HepG2 (cell line): ENCODE results near the gene PTPRD. TPM values are rescaled to one million over a fixed set of nuclear protein-coding genes. Genes with fewer than 3 reads are reported as not detected.

Experiments used
- ATAC-seq: fragments of 200-7000 bp; cut with Tn5 transposase; 3 replicates; pipeline ENCODE4 v1.9.1; 2020; ENCODE audit warnings: mild to moderate bottlenecking, moderate library complexity
- BruUV-seq: library from RNA; stranded (reverse); fragments of 400-500 nt; replicated peaks from 2 replicates; lab custom pipeline; 2021; lab: Mats Ljungman, UMichigan
- CTCF ChIA-PET: fragments of 300-600 bp; formaldehyde crosslinking; extraction: SDS; loops from one replicate; lab custom pipeline; 2021; ENCODE audit warnings: low total read pairs, inconsistent platforms, low intra/inter-chr PET ratio; lab: Yijun Ruan, JAX
- POLR2A ChIA-PET: fragments of 350-600 bp; sonication (Branson Sonifier 250); formaldehyde crosslinking; loops from one replicate; lab custom pipeline; 2020; ENCODE audit warnings: antibody characterized with exemption, inconsistent platforms; lab: Yijun Ruan, JAX
- DNase-seq: peaks from one replicate; pipeline ENCODE4 v3.0.0-alpha.2; 2015; ENCODE audit warnings: low spot score
- FAIRE-seq: peaks from 3 replicates; lab custom pipeline; 2011; peaks lifted over from hg19 to GRCh38; lab: Jason Lieb, UNC
- H2AFZ ChIP-seq: one replicate; pipeline ENCODE4 v1.6.1; 2011; ENCODE audit warnings: low read length, inconsistent platforms
- H3K27ac ChIP-seq: fragments of 300-600 bp; 3 replicates; pipeline ENCODE4 v1.8.0; 2011; ENCODE audit warnings: mixed run types, mild to moderate bottlenecking, mixed read lengths, low read length, inconsistent platforms; ENCODE audit not compliant: insufficient read depth; ENCODE audit errors: extremely low read length
- H3K27me3 ChIP-seq, 2 experiments: fragments of 200-600 bp in 1 of 2; 2 replicates in 1 of 2; 3 replicates in 1 of 2; pipeline versions ENCODE4 v1.6.0 to v1.8.0; 2011; ENCODE audit warnings: low read length in 2 of 2, mild to moderate bottlenecking in 2 of 2, moderate library complexity in 2 of 2, inconsistent platforms in 1 of 2; ENCODE audit not compliant: insufficient read depth in 2 of 2, control insufficient read depth in 1 of 2
- H3K36me3 ChIP-seq, 2 experiments: fragments of 200-600 bp in 1 of 2; replicated peaks in 1 of 2; 2 replicates in 1 of 2; 3 replicates in 1 of 2; pipeline versions ENCODE4 v1.5.1 to v1.8.0; 2011; ENCODE audit warnings: low read length in 2 of 2, inconsistent platforms in 1 of 2; ENCODE audit not compliant: insufficient read depth in 2 of 2, control insufficient read depth in 1 of 2
- H3K4me1 ChIP-seq: 2 replicates; pipeline ENCODE4 v1.5.1; 2012; ENCODE audit warnings: low read length, inconsistent platforms; ENCODE audit not compliant: insufficient read depth
- H3K4me2 ChIP-seq: 2 replicates; pipeline ENCODE4 v1.6.0; 2011; ENCODE audit warnings: low read depth, low read length, inconsistent platforms
- H3K4me3 ChIP-seq, 3 experiments: fragments of 200-600 bp in 1 of 3; sonication (generic), shearing (Covaris generic) in 1 of 3; replicated peaks in 1 of 3; 2 replicates each; pipeline ENCODE4 v1.5.1; 2011 to 2016; ENCODE audit warnings: low read length in 3 of 3, inconsistent platforms in 2 of 3, low read depth in 2 of 3, mild to moderate bottlenecking in 2 of 3, control low read depth in 1 of 3, mixed read lengths in 1 of 3; ENCODE audit not compliant: insufficient read depth in 1 of 3
- H3K79me2 ChIP-seq: one replicate; pipeline ENCODE4 v1.6.1; 2011; ENCODE audit warnings: low read length, inconsistent platforms; ENCODE audit not compliant: insufficient read depth
- H3K9ac ChIP-seq: 2 replicates; pipeline ENCODE4 v1.6.0; 2011; ENCODE audit warnings: mild to moderate bottlenecking, low read depth, low read length, inconsistent platforms; ENCODE audit not compliant: insufficient read depth
- H3K9me3 ChIP-seq: 2 replicates; pipeline ENCODE4 v1.5.1; 2012; ENCODE audit warnings: mild to moderate bottlenecking, low read length
- H4K20me1 ChIP-seq: 2 replicates; pipeline ENCODE4 v1.6.0; 2011; ENCODE audit warnings: inconsistent platforms, mild to moderate bottlenecking, low read length, moderate library complexity; ENCODE audit not compliant: insufficient read depth
- CREM ChIP-seq, 2 experiments: sonication (generic) in 1 of 2; formaldehyde crosslinking in 1 of 2; IDR thresholded peaks; 2 replicates each; pipeline versions ENCODE4 v1.4.0 to v1.6.1; 2016 to 2020; ENCODE audit warnings: antibody characterized with exemption in 1 of 2, mild to moderate bottlenecking in 1 of 2, missing genetic modification reagents in 1 of 2
- EED ChIP-seq: sonication (generic); formaldehyde crosslinking; IDR thresholded peaks from 2 replicates; pipeline ENCODE4 v1.5.0; 2020; ENCODE audit warnings: mild to moderate bottlenecking, missing genetic modification reagents
- MYPOP ChIP-seq: sonication (generic); formaldehyde crosslinking; IDR thresholded peaks from 2 replicates; pipeline ENCODE4 v1.8.1; 2023; ENCODE audit warnings: mild to moderate bottlenecking, moderate library complexity, missing genetic modification reagents
- NFKBIZ ChIP-seq: IDR thresholded peaks from 2 replicates; pipeline ENCODE4 v1.6.1; 2018; ENCODE audit warnings: missing genetic modification reagents, missing compliant biosample characterization
- PCBP1 ChIP-seq: fragments of 200-400 bp; formaldehyde crosslinking; IDR thresholded peaks from 2 replicates; pipeline ENCODE4 v1.6.1; 2017; ENCODE audit warnings: mild to moderate bottlenecking, low read depth, low read length, borderline replicate concordance
- PCBP2 ChIP-seq: fragments of 200-400 bp; formaldehyde crosslinking; optimal IDR thresholded peaks from 2 replicates; pipeline ENCODE3; 2018; ENCODE audit warnings: low read length, low read depth; ENCODE audit not compliant: poor library complexity, severe bottlenecking
- RBAK ChIP-seq: sonication (generic); formaldehyde crosslinking; IDR thresholded peaks from 2 replicates; pipeline ENCODE4 v1.5.1; 2020; ENCODE audit warnings: mild to moderate bottlenecking, missing genetic modification reagents
- TRIM24 ChIP-seq: sonication (generic); formaldehyde crosslinking; IDR thresholded peaks from 2 replicates; pipeline ENCODE4 v1.8.0; 2022; ENCODE audit warnings: mild to moderate bottlenecking, missing genetic modification reagents
- ZNF20 ChIP-seq: sonication (generic); formaldehyde crosslinking; IDR thresholded peaks from 2 replicates; pipeline ENCODE4 v1.4.0; 2020; ENCODE audit warnings: mild to moderate bottlenecking, moderate library complexity, missing genetic modification reagents
- ZNF317 ChIP-seq: sonication (generic); formaldehyde crosslinking; IDR thresholded peaks from 2 replicates; pipeline ENCODE4 v1.5.0; 2020; ENCODE audit warnings: mild to moderate bottlenecking, missing genetic modification reagents
- ZNF530 ChIP-seq: sonication (generic); formaldehyde crosslinking; IDR thresholded peaks from 2 replicates; pipeline ENCODE4 v1.5.0; 2020; ENCODE audit warnings: low read depth, mild to moderate bottlenecking, missing genetic modification reagents
- ZNF615 ChIP-seq: sonication (generic); formaldehyde crosslinking; IDR thresholded peaks from 2 replicates; pipeline ENCODE4 v1.5.0; 2020; ENCODE audit warnings: mild to moderate bottlenecking, missing genetic modification reagents, borderline replicate concordance
- WGBS: methylation state at CpG from one replicate; pipeline ENCODE4 v1.1.6; 2017; ENCODE audit warnings: low lambda C conversion rate; 5-methylcytosine and 5-hydroxymethylcytosine counted together
- in situ Hi-C: cut with HindIII; loops from 2 replicates; pipeline ENCODE4 v1.10.0; 2017; ENCODE audit warnings: low pct_unique_long_range_greater_than_20kb; ENCODE audit not compliant: extremely low pct_ligation_motif_present
- intact Hi-C: fragments of 100-400 bp; cut with micrococcal nuclease; formaldehyde crosslinking; loops from one replicate; pipeline ENCODE4 v1.10.0; 2022; ENCODE audit not compliant: unreplicated experiment
- polyA plus RNA-seq, 8 experiments: library from polyadenylated mRNA; depleted of rRNA in 3 of 8; stranded (reverse) in 7 of 8; unstranded in 1 of 8; fragments of >200 nt; fragmentation: Illumina TruSeq in 4 of 8; extraction: Trizol in 4 of 8; gene quantifications; 2 replicates each; pipeline versions ENCODE4 v1.2.1 to v1.2.3, GENCODE V29; 2011 to 2016; ENCODE audit warnings: low read depth in 4 of 8, missing spikeins in 1 of 8, mixed read lengths in 1 of 8; ENCODE audit not compliant: insufficient read depth in 1 of 8
- total RNA-seq, 5 experiments: library from RNA; depleted of rRNA; stranded (reverse); fragments of >200 nt; fragmentation: Illumina TruSeq; extraction: Trizol; gene quantifications; 2 replicates each; pipeline ENCODE4 v1.2.3, GENCODE V29; 2016; ENCODE audit warnings: low read depth in 1 of 5
- TF ChIP-seq, protein P1 (sequence below): IDR thresholded peaks from 2 replicates; pipeline ENCODE4 v1.6.1; 2018; ENCODE audit warnings: missing genetic modification reagents, mild to moderate bottlenecking, missing compliant biosample characterization

The PTPRD gene
- total and polyA plus RNA-seq, 2 of the 13 experiments (the other 11 are each of a cell fraction or from before 2014, with no cell fraction given): 0.05 TPM; not detected in 1

- in situ Hi-C loops (no loop called here), intact Hi-C loops (no loop called here)
- no peak overlapping the region for H3K9ac ChIP-seq
- no peaks in the 10 kb centered on the region for H3K27me3 ChIP-seq
- POLR2A ChIA-PET: no interaction called here
- FAIRE-seq: no peak
- H3K4me1 ChIP-seq: no peaks in the 10 kb centered on the region
- H3K4me2 ChIP-seq: no peak overlapping the region
- TF ChIP-seq RBAK (CRISPR knock-in tag) (no peak), PCBP1 (no peak), ZNF317 (no peak), EED (CRISPR knock-in tag) (no peak), ZNF20 (CRISPR knock-in tag) (no peak), MYPOP (CRISPR knock-in tag) (no peak), CREM (IDR thresholded peaks at IDR 0.05) (no peak), CREM (CRISPR knock-in tag; IDR thresholded peaks at IDR 0.05) (no peak), TRIM24 (CRISPR knock-in tag) (no peak), PCBP2 (no peak), ZNF530 (CRISPR knock-in tag) (no peak), NFKBIZ (CRISPR knock-in tag) (no peak), ZNF615 (no peak)
- TF ChIP-seq, protein P1, sequence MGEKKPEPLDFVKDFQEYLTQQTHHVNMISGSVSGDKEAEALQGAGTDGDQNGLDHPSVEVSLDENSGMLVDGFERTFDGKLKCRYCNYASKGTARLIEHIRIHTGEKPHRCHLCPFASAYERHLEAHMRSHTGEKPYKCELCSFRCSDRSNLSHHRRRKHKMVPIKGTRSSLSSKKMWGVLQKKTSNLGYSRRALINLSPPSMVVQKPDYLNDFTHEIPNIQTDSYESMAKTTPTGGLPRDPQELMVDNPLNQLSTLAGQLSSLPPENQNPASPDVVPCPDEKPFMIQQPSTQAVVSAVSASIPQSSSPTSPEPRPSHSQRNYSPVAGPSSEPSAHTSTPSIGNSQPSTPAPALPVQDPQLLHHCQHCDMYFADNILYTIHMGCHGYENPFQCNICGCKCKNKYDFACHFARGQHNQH (CRISPR knock-in tag): no peak
- no peaks in the 10 kb centered on the region for H3K36me3 ChIP-seq
- 31% methylated on average over 6 of the region's 6 CpGs for WGBS
- H3K4me3 ChIP-seq: no peak overlapping the region
- no peaks in the 10 kb centered on the region for H3K9me3 ChIP-seq
- no peaks in the 10 kb centered on the region for H3K79me2 ChIP-seq
- DNase-seq: no peak
- no peak overlapping the region for H3K27ac ChIP-seq
- BruUV-seq: no TSS peak
- H2AFZ ChIP-seq: no peak overlapping the region
- CTCF ChIA-PET: no interaction called here
- no peaks in the 10 kb centered on the region for H4K20me1 ChIP-seq
- no peak for ATAC-seq
Measured at GRCh38 chr9:8778356-8778755, 1834.4 kb downstream of the PTPRD start.
